Cardiac ventricle fibroblast (primary cell): ENCODE results near the gene TAPBPL. TPM values are rescaled to one million over a fixed set of nuclear protein-coding genes. Genes with fewer than 3 reads are reported as not detected.

Experiments
- total RNA-seq: library from RNA; depleted of rRNA; stranded (reverse); fragments of >200 nt; gene quantifications from 2 replicates; pipeline ENCODE4 v1.2.3, GENCODE V29; 2015

The TAPBPL gene, protein sequence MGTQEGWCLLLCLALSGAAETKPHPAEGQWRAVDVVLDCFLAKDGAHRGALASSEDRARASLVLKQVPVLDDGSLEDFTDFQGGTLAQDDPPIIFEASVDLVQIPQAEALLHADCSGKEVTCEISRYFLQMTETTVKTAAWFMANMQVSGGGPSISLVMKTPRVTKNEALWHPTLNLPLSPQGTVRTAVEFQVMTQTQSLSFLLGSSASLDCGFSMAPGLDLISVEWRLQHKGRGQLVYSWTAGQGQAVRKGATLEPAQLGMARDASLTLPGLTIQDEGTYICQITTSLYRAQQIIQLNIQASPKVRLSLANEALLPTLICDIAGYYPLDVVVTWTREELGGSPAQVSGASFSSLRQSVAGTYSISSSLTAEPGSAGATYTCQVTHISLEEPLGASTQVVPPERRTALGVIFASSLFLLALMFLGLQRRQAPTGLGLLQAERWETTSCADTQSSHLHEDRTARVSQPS
- 15.4 and 18.6 TPM in 2 replicates for total RNA-seq

DNA sequence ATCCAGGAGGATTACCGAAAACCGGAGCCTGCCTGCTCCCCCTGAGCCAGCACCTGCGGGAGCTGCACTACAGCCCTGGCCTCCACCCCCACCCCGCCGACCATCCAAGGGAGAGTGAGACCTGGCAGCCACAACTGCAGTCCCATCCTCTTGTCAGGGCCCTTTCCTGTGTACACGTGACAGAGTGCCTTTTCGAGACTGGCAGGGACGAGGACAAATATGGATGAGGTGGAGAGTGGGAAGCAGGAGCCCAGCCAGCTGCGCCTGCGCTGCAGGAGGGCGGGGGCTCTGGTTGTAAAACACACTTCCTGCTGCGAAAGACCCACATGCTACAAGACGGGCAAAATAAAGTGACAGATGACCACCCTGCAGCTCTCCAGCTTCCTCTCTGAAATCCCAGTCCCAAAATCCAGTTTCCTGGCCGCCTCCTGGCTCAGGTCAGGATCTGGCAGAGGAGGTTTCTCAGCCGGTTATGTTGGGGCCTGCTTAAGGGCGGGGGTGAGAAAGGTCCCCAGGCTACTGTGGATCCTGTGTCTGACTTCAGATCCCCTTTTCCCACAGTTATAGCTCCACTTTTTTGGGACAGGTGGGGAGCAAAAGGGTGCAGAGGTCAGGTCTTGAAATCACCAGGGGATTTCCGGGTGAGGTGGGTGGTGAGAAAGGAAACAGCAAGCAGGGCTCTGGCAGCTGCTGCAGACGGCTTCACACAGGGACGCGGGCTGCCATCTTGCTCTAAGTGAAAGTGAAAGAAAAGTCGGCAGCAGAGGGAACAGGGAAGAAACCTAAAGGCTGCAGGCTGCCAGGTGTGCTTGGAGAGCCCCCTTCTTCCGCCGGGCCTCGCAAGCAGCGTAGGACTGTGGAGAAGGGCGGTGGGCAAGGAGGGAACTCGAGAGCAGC is at the start of gene TAPBPL:
TSS of gene TAPBPL (plus strand) at position 695 of the 897 bp plus-strand sequence. CDS start 207 bp downstream, outside the sequence.

DNA sequence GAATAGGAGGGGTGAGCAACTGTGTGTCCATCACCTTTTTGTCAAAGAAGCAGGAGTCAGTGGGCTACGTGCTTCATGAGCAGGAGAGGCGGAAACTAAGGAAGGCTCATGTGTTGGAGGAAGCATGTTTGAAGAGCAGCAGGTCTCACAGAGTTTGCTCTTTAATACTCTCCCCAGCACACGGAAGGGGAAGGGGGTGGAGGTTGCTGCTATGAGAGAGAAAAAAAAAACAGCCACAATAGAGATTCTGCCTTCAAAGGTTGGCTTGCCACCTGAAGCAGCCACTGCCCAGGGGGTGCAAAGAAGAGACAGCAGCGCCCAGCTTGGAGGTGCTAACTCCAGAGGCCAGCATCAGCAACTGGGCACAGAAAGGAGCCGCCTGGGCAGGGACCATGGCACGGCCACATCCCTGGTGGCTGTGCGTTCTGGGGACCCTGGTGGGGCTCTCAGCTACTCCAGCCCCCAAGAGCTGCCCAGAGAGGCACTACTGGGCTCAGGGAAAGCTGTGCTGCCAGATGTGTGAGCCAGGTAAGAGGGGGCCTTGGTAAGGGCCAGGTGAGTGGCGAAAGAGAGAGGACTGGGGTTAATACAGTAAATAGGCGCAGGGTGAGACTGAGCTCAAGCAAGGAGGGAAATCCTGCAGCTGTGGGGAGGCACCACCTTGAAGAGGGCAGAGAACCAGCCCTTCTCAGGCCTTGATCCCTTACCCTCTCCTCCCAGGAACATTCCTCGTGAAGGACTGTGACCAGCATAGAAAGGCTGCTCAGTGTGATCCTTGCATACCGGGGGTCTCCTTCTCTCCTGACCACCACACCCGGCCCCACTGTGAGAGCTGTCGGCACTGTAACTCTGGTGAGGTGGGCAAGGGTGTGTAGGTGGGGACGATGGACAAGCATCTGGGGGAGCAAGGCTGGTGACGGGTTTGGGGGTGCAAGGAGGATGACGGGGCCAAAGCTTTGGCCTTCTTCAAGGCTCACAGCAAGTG is 6.8 kb upstream of the TAPBPL start, which contains the start of gene CD27:
TSS of gene CD27 (plus strand) at position 252 of the 985 bp plus-strand sequence. CDS start at position 393, 141 bp downstream.

DNA sequence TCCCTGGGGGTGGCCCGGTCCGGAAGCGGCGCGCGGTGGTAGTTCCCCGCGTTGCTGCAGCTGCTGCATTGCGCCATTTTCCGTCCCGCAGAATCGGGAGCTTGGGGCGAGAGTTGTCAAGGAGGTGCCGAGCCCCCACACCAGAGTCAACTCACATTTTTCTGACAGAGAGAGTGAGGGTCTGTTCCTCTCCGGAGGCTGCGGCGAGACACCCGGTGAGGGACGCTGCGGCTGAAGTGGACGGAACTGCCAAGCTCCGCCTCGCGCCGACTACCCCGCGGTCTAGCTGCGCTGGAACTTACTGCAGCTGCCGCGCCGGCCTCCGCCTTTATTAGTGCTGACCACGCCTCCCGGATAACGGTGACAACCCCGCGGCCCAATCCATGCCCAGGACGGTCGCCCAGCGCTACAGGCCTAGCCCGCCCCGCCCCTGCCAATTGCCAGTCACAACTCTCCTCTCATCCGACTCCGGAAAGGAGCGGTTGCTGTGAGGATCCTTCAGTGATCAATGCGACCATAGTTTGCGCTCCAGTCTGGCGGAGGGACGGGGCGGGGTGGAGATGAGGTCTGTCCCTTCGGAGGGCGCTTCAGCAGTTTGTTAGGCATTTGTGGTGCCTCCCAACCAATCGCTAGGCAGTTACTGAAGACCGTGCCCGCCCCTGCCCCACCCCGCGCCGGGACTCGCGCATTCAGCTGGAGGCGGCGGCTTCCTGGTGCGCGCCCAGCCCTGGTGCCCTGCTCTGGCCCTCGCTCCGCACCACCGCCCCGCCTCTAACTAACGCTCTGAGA is 18.7 kb downstream of the TAPBPL start, which contains the start of gene VAMP1:
TSS of gene VAMP1 (minus strand) at position 303 of the 789 bp plus-strand sequence. CDS start at position 157, 146 bp downstream.

DNA sequence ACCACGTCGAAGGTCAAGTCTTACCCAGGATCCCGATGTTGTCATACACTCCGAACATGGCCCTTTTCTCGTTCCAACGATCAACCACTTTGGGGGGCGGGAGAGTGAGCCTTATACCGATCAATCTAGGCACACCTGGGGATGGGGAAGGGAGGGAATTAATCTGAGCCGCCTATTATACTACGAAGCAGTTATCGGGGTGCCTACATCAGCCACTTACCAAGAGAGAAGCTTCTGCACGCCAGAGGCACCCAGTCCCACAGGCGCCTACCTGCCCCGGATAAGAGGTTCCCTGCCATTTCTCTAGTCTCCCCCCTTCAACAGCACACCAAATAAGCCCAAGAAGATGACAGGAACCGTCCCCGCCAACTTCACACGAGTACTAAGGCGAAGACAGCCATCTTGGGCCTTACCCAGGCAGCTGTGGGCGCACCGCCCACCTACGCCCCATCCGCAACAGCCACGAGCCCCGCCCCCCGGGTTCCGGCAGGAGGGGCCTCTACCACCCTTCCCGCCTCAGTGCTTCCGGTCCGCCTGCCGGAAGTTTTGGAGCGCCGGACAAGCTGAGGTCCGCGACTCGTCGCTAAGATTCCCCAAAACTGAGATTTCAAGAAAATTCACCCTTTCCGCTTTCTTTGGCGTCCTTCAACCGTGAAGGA is 41.1 kb downstream of the TAPBPL start, which contains the start of gene MRPL51:
TSS of gene MRPL51 (minus strand) at position 425 of the 659 bp plus-strand sequence. CDS start at position 299, 126 bp downstream.

DNA sequence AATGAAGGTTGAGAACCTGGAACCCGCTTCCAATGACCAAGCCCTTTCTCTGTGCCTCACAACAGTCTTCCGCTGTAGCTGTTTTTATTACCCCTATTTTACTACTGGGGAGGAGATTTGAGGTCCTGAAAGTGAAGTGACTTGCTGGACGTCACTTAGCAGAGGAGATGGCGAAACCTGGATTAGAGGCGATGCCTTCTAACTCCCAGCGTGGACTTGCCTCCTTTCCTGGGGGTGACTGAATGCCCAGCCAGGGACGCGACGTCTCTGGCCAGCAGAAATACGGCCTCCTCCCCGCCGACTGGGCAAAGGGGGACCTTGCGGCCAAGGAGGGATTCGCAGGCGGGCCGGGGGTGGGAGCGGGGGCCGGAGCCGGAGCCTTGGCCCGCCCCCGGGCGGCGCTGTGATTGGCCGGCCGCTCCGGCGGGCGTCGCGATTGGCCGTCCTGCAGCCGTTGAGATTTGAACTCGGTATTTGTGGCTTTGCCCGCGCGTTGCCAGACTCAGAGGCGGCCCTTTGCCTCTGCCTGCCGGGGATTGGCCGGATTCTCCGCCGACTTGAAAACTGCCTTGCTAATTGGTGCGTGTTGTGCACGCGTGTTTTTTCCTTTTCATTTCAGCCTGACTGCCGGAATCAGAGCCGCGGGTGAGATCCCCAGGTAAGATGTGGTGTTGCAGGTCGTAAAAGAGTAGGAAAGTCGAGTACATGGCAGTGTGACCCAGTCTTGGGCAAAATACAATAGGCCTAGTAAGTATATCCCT is 41.8 kb downstream of the TAPBPL start, which contains the start of gene NCAPD2:
TSS of gene NCAPD2 (plus strand) at position 606 of the 761 bp plus-strand sequence. CDS start 997 bp downstream, outside the sequence.

Other genes with a start within 250 kb of the TAPBPL start
- 0.12 TPM in 1 of 2 replicates, not detected in the other for gene PLEKHG6, start 141.4 kb upstream of the TAPBPL start, total RNA-seq
- 348 and 506 TPM in 2 replicates for gene TNFRSF1A, start 110.0 kb upstream of the TAPBPL start, total RNA-seq
- gene SCNN1A, start 76.5 kb upstream of the TAPBPL start, total RNA-seq = 1.9 and 7.8 TPM in 2 replicates
- gene LTBR, start 67.9 kb upstream of the TAPBPL start, total RNA-seq = 141 and 170 TPM in 2 replicates
- not detected in 2 replicates for gene CD27, start 7.1 kb upstream of the TAPBPL start, total RNA-seq
- 5.1 and 10.3 TPM in 2 replicates for gene VAMP1, start 18.6 kb downstream of the TAPBPL start, total RNA-seq
- 74.1 and 85.0 TPM in 2 replicates for gene MRPL51, start 41.2 kb downstream of the TAPBPL start, total RNA-seq
- 85.5 and 166 TPM in 2 replicates for gene NCAPD2, start 42.1 kb downstream of the TAPBPL start, total RNA-seq
- 4,305 and 4,799 TPM in 2 replicates for gene GAPDH, start 82.5 kb downstream of the TAPBPL start, total RNA-seq
- gene IFFO1, start 104.0 kb downstream of the TAPBPL start, total RNA-seq = 19.7 and 21.0 TPM in 2 replicates
- 19.3 and 21.8 TPM in 2 replicates for gene NOP2, start 116.2 kb downstream of the TAPBPL start, total RNA-seq
- gene CHD4, start 155.3 kb downstream of the TAPBPL start, total RNA-seq = 125 and 162 TPM in 2 replicates
- not detected in 2 replicates for gene LPAR5, start 183.9 kb downstream of the TAPBPL start, total RNA-seq
- 0.10 and 0.31 TPM in 2 replicates for gene ACRBP, start 195.4 kb downstream of the TAPBPL start, total RNA-seq
- gene ING4, start 211.1 kb downstream of the TAPBPL start, total RNA-seq = 39.3 TPM in 2 replicates
- gene ZNF384, start 237.3 kb downstream of the TAPBPL start, total RNA-seq = 20.0 and 20.5 TPM in 2 replicates
- gene PIANP, start 248.8 kb downstream of the TAPBPL start, total RNA-seq = not detected in 2 replicates